Osteoblast (primary cell): ENCODE results near the gene ELOVL6. TPM values are rescaled to one million over a fixed set of nuclear protein-coding genes. Genes with fewer than 3 reads are reported as not detected.

Source experiments
- DNase-seq: peaks from one replicate; pipeline ENCODE4 v3.0.0; 2011; ENCODE audit warnings: low spot score, mixed read lengths; ENCODE audit not compliant: insufficient read length; ENCODE audit errors: missing footprints
- H2AFZ ChIP-seq: 2 replicates; pipeline ENCODE4 v1.6.0; 2011; ENCODE audit warnings: mild to moderate bottlenecking, low read length
- H3K27ac ChIP-seq: 2 replicates; pipeline ENCODE4 v1.5.1; 2011; ENCODE audit warnings: mild to moderate bottlenecking, low read depth, low read length, moderate library complexity
- H3K27me3 ChIP-seq: 2 replicates; pipeline ENCODE4 v1.6.0; 2012; ENCODE audit warnings: mild to moderate bottlenecking, control low read depth, inconsistent platforms, low read length, moderate library complexity; ENCODE audit not compliant: insufficient read depth
- H3K36me3 ChIP-seq: 2 replicates; pipeline ENCODE4 v1.5.1; 2011; ENCODE audit warnings: mild to moderate bottlenecking, low read length, control low read depth, moderate library complexity; ENCODE audit not compliant: insufficient read depth
- H3K4me1 ChIP-seq: 2 replicates; pipeline ENCODE4 v1.5.1; 2011; ENCODE audit warnings: mild to moderate bottlenecking, low read length, control low read depth, moderate library complexity; ENCODE audit not compliant: insufficient read depth
- H3K4me2 ChIP-seq: 2 replicates; pipeline ENCODE4 v1.6.0; 2011; ENCODE audit warnings: mild to moderate bottlenecking, low read length; ENCODE audit not compliant: insufficient read depth
- H3K4me3 ChIP-seq: fragments of 200-600 bp; sonication (generic); 3 replicates; pipeline ENCODE4 v1.5.1; 2012; ENCODE audit warnings: mild to moderate bottlenecking, low read length, inconsistent platforms; ENCODE audit not compliant: insufficient read depth
- H3K79me2 ChIP-seq: 2 replicates; pipeline ENCODE4 v1.6.0; 2012; ENCODE audit warnings: mild to moderate bottlenecking, low read length, control low read depth, inconsistent platforms; ENCODE audit not compliant: insufficient read depth
- H3K9me3 ChIP-seq: 2 replicates; pipeline ENCODE4 v1.5.1; 2011; ENCODE audit warnings: low read depth, low read length, control low read depth
- H4K20me1 ChIP-seq: 2 replicates; pipeline ENCODE4 v1.6.0; 2012; ENCODE audit warnings: mild to moderate bottlenecking, low read length, control low read depth; ENCODE audit not compliant: insufficient read depth
- CTCF ChIP-seq: IDR thresholded peaks from 2 replicates; pipeline ENCODE4 v1.5.1; 2011; ENCODE audit warnings: mild to moderate bottlenecking, low read depth, low read length, moderate library complexity; ENCODE audit errors: extremely low read depth
- total RNA-seq: library from RNA; depleted of rRNA; stranded (reverse); fragments of >200 nt; gene quantifications from 2 replicates; pipeline ENCODE4 v1.2.3, GENCODE V29; 2012

Gene ELOVL6
- total RNA-seq, 1 donor: 12.7 TPM

GRCh38 chr4:110049951-110050925 is 148.2 kb downstream of the ELOVL6 start:
- Histone ChIP-seq H3K36me3 (peaks cover 7% of the 10 kb centered on the region), H3K4me3 (no peak overlapping the region), H3K4me2 (no peak overlapping the region), H3K27me3 (no peaks in the 10 kb centered on the region), H4K20me1 (peaks cover under 1% of the 10 kb centered on the region), H3K27ac (no peak overlapping the region), H3K9me3 (no peaks in the 10 kb centered on the region), H2AFZ (no peak overlapping the region), H3K4me1 (peaks cover 7% of the 10 kb centered on the region), H3K79me2 (no peaks in the 10 kb centered on the region)
- TF ChIP-seq CTCF: peak; percentile 85
- DNase-seq: no peak

GRCh38 chr4:110046588-110047049 is 151.8 kb downstream of the ELOVL6 start:
- DNase-seq: no peak
- Histone ChIP-seq H2AFZ (no peak overlapping the region), H3K27me3 (no peaks in the 10 kb centered on the region), H3K79me2 (no peaks in the 10 kb centered on the region), H4K20me1 (no peaks in the 10 kb centered on the region), H3K36me3 (peaks cover 6% of the 10 kb centered on the region), H3K27ac (no peak overlapping the region), H3K4me3 (no peak overlapping the region), H3K4me2 (no peak overlapping the region), H3K9me3 (no peaks in the 10 kb centered on the region), H3K4me1 (peaks cover 19% of the 10 kb centered on the region)
- TF ChIP-seq CTCF: no peak

GRCh38 chr4:110042545-110043517 is 155.6 kb downstream of the ELOVL6 start:
- peak overlapping the region; percentile 31 for H3K4me3 ChIP-seq
- H2AFZ ChIP-seq: no peak overlapping the region
- H3K79me2 ChIP-seq: no peaks in the 10 kb centered on the region
- no peak for TF ChIP-seq CTCF
- H3K4me1 ChIP-seq: peaks cover 12% of the 10 kb centered on the region
- no peaks in the 10 kb centered on the region for H3K27me3 ChIP-seq
- no peaks in the 10 kb centered on the region for H3K36me3 ChIP-seq
- no peaks in the 10 kb centered on the region for H3K9me3 ChIP-seq
- no peaks in the 10 kb centered on the region for H4K20me1 ChIP-seq
- no peak overlapping the region for H3K27ac ChIP-seq
- peak overlapping the region; percentile 66 for H3K4me2 ChIP-seq
- DNase-seq: no peak
